Loucy (cell line): ENCODE results near the gene SDK2.

Source experiments
- CTCF ChIP-seq: fragments of 200-600 bp; sonication (generic); conservative IDR thresholded peaks from 2 replicates; pipeline ENCODE4 v1.5.1; 2014; ENCODE audit warnings: mild to moderate bottlenecking, antibody characterized with exemption, low read length
- EZH2phosphoT487 ChIP-seq: fragments of 200-600 bp; IDR thresholded peaks from 2 replicates; pipeline ENCODE4 v1.6.1; 2018; ENCODE audit warnings: antibody characterized with exemption, mild to moderate bottlenecking, moderate library complexity, borderline replicate concordance

GRCh38 chr17:73304971-73305812, 339.1 kb downstream of the SDK2 start:
- no peak for TF ChIP-seq CTCF
- no peak for TF ChIP-seq EZH2phosphoT487
